Activated CD4-positive, alpha-beta T cell treated with anti-CD3 and anti-CD28 coated beads, Interleukin-2, amount 50 U/mL, for 24 hours (primary cell): ENCODE data around the gene SSBP2.
"Not testable (repeated sequence)": the region's sequence is repeated elsewhere in the genome, so short reads cannot be mapped to it uniquely, and the experiment has no call there.

Source experiments
- DNase-seq, 2 donors: peaks; one replicate each; pipeline ENCODE4 v3.0.0-alpha.2; 2020; ENCODE audit warnings: low read depth in 1 of 2, low spot score in 1 of 2

The SSBP2 gene

GRCh38 chr5:81740758-81741157 lies 10.1 kb downstream of the SSBP2 start:
- DNase-seq, result no peak

- no peak for DNase-seq
Observed at GRCh38 chr5:81739291-81739690, 11.6 kb downstream of the SSBP2 start.

GRCh38 chr5:81729276-81729675 lies 21.6 kb downstream of the SSBP2 start:
- no peak for DNase-seq

GRCh38 chr5:81728301-81728700 lies 22.6 kb downstream of the SSBP2 start:
- DNase-seq, result no peak

GRCh38 chr5:81726297-81726696 lies 24.6 kb downstream of the SSBP2 start:
- no peak for DNase-seq

GRCh38 chr5:81724571-81724970 lies 26.3 kb downstream of the SSBP2 start:
- no peak for DNase-seq

GRCh38 chr5:81724108-81724507 lies 26.8 kb downstream of the SSBP2 start:
- DNase-seq, result no peak

GRCh38 chr5:81721049-81721448 lies 29.8 kb downstream of the SSBP2 start:
- DNase-seq, result no peak

GRCh38 chr5:81719743-81720345 lies 31.1 kb downstream of the SSBP2 start:
- DNase-seq, result no peak

GRCh38 chr5:81718300-81718699 lies 32.6 kb downstream of the SSBP2 start:
- no peak for DNase-seq

- DNase-seq, result no peak
Observed at GRCh38 chr5:81717860-81718259, 33.0 kb downstream of the SSBP2 start.

- no peak for DNase-seq
Observed at GRCh38 chr5:81717226-81717625, 33.7 kb downstream of the SSBP2 start.

- not testable (repeated sequence) for DNase-seq
Observed at GRCh38 chr5:81714076-81714475, 36.8 kb downstream of the SSBP2 start.

GRCh38 chr5:81708889-81709288 lies 42.0 kb downstream of the SSBP2 start:
- no peak for DNase-seq

- no peak for DNase-seq
Observed at GRCh38 chr5:81703840-81704239, 47.1 kb downstream of the SSBP2 start.

GRCh38 chr5:81700166-81700565 lies 50.7 kb downstream of the SSBP2 start:
- DNase-seq, result no peak

GRCh38 chr5:81698813-81699212 lies 52.1 kb downstream of the SSBP2 start:
- no peak for DNase-seq

- no peak for DNase-seq
Observed at GRCh38 chr5:81696418-81697397, 54.2 kb downstream of the SSBP2 start.

GRCh38 chr5:81694726-81695125 lies 56.2 kb downstream of the SSBP2 start:
- no peak for DNase-seq

GRCh38 chr5:81688215-81688614 lies 62.7 kb downstream of the SSBP2 start:
- no peak for DNase-seq

GRCh38 chr5:81687292-81687691 lies 63.6 kb downstream of the SSBP2 start:
- DNase-seq, result no peak

GRCh38 chr5:81685471-81685870 lies 65.4 kb downstream of the SSBP2 start:
- no peak for DNase-seq
